GDM1 (cell line): Measurements from ENCODE around the gene MED29.

ENCODE experiments used
- DNase-seq: peaks from one replicate; lab custom pipeline; 2025; lab: John Stamatoyannopoulos, UW

The MED29 gene

DNA sequence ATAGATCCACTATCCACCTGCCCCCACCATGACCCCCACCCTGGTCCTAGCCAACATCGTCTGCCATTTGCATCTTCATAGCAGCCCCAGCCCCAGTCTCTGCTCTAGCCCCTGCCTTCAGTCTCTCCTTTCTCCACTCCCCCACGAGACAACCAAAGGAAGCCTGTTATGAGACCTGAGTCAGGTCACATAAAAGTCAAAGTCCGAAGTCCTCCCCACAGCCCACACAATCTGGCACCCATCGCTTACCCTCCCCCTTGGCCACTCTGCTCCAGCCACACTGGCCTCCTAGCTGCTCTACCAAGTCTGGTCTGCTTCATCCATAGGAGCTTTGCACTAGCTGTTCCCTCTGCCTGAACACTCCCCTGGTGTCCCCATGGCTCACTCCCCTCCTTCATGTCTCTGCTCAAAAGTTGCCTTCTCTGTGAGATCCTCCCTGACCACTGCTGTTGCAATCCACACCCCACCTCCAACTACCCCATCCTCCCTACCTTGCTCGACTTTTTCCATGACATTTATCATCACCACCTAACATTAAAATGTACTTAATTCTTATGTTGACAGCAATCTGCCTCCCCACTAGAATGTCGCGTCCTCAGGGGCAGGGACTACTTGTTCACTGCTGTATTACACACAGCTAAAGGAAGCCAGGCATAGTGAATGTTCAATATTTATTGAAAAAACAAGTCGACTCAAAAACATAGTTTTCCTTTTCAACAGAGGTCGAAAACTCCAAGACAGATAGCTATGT, 20.1 kb downstream of the MED29 start:
- no peak for DNase-seq

DNA sequence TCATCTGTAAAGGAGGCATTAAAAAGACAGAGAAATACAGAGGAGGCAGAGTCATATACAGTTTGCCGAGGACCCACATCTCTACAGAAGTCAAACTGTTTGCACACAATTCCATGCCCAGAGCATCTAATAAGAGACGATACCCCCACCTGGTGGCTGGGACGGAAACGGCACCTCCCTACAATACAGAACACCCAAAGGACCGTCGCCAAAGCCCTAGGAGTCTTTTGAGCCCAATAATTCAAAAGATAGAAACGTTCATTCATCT, 20.6 kb downstream of the MED29 start:
- DNase-seq, result peak; percentile 84

DNA sequence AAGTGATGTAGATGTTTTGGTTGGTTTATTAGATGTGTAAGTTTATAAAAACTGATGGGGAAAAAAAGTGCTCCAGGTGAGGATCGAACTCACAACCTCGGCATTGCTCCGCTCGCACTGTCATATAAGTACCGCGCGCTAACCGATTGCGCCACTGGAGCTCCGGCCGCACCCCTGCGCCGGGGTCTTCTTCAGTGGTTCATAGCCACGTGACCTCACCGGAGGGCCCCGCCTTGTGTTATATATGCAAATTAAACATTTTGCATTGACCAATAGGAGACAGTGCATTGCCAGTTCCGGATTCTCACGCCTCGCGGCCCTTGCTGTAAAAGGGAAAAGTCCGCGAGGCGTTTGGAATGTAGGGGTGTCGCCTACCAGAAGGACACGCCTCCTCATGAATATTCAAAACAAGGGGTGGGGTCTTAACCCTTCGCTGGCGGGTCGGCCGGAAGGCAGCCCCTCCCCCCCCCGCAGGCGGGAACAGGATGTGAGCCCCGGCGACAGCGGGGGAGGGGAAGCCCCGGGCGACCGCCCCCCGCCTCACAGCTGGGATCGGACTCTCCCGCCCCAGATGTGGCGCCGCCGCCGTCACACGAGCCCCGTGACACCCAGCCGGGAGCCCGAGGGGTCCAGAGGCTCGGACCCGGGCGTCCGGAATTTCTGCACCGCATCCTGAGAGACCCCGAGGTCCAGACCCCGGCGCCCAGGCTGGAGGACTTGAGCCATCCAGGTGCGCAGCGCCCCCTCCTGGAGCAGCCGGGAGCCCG, 21.1 kb downstream of the MED29 start, which contains the start of gene PLEKHG2:
Gene PLEKHG2, plus strand, starts transcription at position 570 of the 767 bp plus-strand sequence. CDS start 1,418 bp downstream, outside the sequence.
- DNase-seq, result peak; percentile 98

DNA sequence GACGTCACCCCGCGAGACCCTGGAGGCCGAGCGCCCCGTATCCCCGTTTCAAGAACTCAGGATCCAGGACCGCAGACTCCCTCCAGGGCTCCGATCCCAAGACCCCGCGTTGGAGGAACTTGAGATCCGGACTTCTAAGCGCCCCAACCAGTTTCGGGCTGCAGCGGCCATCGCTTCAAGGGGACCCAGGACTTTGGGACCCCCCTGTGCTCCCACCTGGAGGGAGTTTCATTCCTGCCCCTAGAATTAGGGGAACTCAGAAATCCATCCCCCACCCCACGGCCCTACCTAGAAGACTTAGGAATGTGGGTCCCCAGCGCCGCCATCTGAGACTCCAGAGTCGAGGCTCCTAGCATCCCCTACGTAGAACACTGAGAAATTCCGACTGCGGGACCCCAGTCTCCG, 21.7 kb downstream of the MED29 start:
- DNase-seq, result no peak

- DNase-seq, result peak; percentile 17
These were observed 22.2 kb downstream of the MED29 start for GRCh38 chr19:39413272-39413910.

GRCh38 chr19:39413911-39414608, 22.9 kb downstream of the MED29 start:
- DNase-seq, result no peak

DNA sequence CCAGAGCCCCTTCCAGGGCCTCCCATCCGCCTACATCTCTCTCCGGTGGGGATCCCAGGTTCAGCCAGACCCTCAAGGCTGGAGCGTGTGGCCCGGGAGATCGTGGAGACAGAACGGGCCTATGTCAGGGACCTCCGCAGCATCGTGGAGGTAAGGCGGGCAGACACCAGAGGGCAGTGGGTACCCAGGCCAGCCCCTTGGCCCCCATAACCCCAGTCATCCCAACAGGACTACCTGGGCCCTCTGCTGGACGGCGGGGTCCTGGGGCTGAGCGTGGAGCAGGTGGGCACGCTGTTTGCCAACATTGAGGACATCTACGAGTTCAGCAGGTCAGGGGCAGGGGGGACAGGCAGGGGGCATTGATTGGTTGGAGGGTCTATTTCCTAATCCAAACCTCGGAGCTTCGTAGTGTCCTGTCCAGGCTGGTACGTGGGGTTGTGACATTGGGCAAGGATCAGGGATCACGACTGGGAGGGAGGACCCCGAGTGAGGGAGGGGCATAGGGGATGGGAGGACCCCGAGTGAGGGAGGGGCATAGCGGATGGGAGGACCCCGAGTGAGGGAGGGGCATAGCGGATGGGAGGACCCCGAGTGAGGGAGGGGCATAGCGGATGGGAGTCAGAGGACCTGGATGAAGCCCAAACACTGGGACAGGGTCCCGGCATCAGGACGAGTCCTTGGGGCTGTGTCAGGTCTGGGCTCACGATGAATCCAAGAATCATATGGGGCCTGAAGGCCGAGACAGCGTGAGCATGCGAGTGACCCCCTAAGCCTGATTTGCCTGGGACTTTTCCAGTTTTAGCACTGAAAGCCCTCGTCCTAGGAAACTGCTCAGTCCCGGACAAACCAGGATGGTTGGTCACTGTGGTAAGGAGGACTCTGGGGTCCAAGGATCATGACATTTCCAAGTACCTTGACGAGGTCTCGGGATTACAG, 24.2 kb downstream of the MED29 start:
- no peak for DNase-seq

GRCh38 chr19:39416152-39417120, 25.3 kb downstream of the MED29 start:
- DNase-seq, result no peak

DNA sequence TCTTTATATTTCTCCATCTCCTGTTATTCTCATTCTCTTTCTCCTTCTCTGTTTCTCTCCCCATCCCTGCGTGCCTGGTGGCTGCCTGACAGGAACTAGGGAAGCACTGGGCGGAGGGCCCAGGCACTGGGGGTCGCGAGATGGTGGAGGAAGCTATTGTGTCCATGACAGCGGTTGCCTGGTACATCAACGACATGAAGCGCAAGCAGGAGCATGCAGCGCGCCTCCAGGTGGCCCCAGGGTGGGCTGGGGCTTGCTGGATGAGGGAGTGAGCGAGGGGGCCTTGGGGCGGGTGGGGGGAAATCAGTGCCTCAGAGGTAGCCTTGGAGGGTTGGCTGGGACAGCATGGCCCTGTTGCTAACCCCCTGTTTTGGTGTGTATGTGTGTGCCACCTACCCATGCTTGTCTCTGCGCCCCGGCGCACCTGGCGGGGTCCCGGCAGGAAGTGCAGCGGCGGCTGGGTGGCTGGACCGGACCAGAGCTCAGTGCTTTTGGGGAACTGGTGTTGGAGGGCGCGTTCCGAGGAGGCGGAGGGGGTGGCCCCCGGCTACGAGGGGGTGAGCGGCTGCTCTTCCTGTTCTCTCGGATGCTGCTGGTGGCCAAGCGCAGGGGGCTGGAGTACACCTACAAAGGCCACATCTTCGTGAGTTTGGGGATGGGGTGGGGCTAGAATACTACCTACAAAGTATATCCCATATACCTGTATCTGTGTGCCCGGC, 26.4 kb downstream of the MED29 start:
- no peak for DNase-seq

GRCh38 chr19:39419003-39419402, 27.8 kb downstream of the MED29 start:
- no peak for DNase-seq

- DNase-seq, result no peak
These were observed 29.6 kb downstream of the MED29 start for GRCh38 chr19:39420769-39421168.

DNA sequence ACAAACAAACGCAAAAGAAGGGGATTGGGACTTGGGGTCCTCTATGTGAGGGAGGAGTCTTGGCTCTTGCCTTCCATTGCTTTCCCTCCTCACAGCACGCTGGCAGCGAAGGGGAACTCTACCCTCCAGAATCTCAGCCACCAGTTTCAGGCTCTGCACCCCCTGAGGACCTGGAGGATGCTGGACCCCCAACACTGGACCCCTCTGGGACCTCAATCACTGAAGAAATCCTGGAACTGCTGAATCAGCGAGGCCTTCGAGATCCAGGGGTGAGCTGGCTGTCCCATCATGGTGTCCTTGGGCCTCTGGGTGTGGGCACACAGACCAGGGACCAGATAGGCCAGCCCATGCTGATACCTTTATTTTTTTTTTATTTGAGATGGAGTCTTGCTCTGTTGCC, 30.8 kb downstream of the MED29 start:
- no peak for DNase-seq

GRCh38 chr19:39423258-39424086, 32.3 kb downstream of the MED29 start:
- no peak for DNase-seq

DNA sequence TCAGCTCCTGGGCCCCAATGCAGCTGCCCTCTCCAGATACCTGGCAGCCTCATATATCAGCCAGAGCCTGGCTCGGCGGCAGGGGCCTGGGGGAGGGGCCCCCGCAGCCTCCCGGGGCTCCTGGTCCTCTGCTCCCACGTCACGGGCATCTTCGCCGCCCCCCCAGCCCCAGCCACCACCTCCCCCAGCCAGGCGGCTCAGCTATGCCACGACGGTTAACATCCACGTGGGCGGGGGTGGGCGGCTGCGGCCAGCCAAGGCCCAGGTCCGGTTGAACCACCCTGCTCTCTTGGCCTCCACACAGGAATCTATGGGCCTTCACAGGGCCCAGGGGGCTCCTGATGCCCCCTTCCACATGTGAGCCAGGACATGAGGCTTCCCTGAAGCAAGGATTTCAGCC, 33.8 kb downstream of the MED29 start:
- no peak for DNase-seq

GRCh38 chr19:39425744-39426143, 34.6 kb downstream of the MED29 start:
- no peak for DNase-seq

GRCh38 chr19:39426170-39426569, 35.0 kb downstream of the MED29 start:
- DNase-seq, result no peak

- DNase-seq, result no peak
These were observed 36.5 kb downstream of the MED29 start for GRCh38 chr19:39427707-39428106.

DNA sequence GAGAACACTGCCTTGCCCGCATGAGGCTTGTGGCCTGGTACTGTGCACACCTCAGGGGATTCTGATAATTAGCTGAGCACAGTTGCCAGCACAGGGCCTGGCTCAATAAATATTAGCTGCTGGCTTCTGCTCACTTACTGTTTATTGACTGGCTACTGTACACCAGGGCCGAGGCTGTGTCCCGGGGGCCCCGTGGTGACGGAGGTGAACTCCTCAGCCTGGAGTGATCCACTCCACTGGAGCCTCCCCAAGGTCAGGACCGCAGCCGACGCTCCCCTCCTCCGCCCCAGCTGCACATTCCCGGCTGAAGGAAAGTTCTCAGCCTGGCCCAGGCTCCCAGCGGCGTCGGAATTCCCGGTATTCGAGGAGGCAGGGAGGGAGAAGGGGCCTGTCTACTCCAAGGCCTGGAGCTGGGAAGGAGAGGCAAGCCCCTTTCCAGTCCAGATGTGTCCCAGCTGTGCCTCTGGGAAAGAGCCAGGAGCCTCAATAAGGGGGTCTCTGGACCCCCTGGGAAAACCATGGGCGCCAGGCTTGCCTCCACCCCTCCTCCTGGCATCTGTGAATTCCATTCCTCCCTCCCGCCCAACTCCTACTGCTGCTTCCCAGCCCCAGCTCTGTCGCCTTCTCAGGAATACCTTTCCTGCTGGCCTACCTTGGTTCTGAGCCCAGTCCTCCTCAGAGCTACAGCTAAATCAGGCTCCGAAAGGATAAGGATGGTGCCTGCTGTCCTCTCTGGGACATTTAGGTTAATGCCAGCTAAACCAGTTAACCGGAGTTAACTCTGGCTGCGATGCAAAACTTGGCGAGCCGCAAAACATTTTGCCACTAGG, 37.3 kb downstream of the MED29 start:
- DNase-seq, result no peak
